ENCODE results near the gene SRC. TPM values are rescaled to one million over a fixed set of nuclear protein-coding genes. Genes with fewer than 3 reads are reported as not detected.

SRC gene
- total and polyA plus RNA-seq, 3 donors from 2014 or later: 90.3 to 179 (median 143) TPM

GRCh38 chr20:37421988-37422387 is 76.0 kb downstream of the SRC start:
- H3K4me1 ChIP-seq: no peaks in the 10 kb centered on the region
- 29 to 65% methylated on average over 6 of the region's 6 CpGs for WGBS, 2 donors
- no peak for DNase-seq

GRCh38 chr20:37422791-37423286 is 76.9 kb downstream of the SRC start:
- no peak for DNase-seq
- H3K27ac ChIP-seq: no peak overlapping the region
- no peak for TF ChIP-seq CTCF (IDR thresholded peaks at IDR 0.05)
- TF ChIP-seq POLR2A (IDR thresholded peaks at IDR 0.05): no peak
- 65 to 83% methylated on average over 9 to 11 of the region's 11 CpGs for WGBS, 2 donors
- no peak overlapping the region for H3K4me3 ChIP-seq
- no peaks in the 10 kb centered on the region for H3K9me3 ChIP-seq
- intact Hi-C loops (cut with DNase I; ENCODE audit: low total_unique reads): no loop called here
- H3K4me1 ChIP-seq: no peaks in the 10 kb centered on the region
- H3K27me3 ChIP-seq: no peaks in the 10 kb centered on the region
- H3K36me3 ChIP-seq (ENCODE audit: low read depth, missing control alignments): no peaks in the 10 kb centered on the region

More at GRCh38 chr20:37421988-37422387, 76.0 kb downstream of the SRC start:
- H3K27me3 ChIP-seq: no peaks in the 10 kb centered on the region
- intact Hi-C loops (cut with DNase I; ENCODE audit: low total_unique reads): no loop called here
- no peaks in the 10 kb centered on the region for H3K9me3 ChIP-seq
- TF ChIP-seq CTCF (IDR thresholded peaks at IDR 0.05): no peak
- TF ChIP-seq POLR2A (IDR thresholded peaks at IDR 0.05): no peak
- no peak overlapping the region for H3K27ac ChIP-seq
- H3K4me3 ChIP-seq: no peak overlapping the region
- H3K36me3 ChIP-seq (ENCODE audit: low read depth, missing control alignments): no peaks in the 10 kb centered on the region

GRCh38 chr20:37423545-37423944 is 77.6 kb downstream of the SRC start:
- no peak overlapping the region for H3K27ac ChIP-seq
- no peak overlapping the region for H3K4me3 ChIP-seq
- no peaks in the 10 kb centered on the region for H3K36me3 ChIP-seq (ENCODE audit: low read depth, missing control alignments)
- DNase-seq: no peak
- intact Hi-C loops (cut with DNase I; ENCODE audit: low total_unique reads): no loop called here
- TF ChIP-seq POLR2A (IDR thresholded peaks at IDR 0.05) (no peak), CTCF (IDR thresholded peaks at IDR 0.05) (no peak)
- no peaks in the 10 kb centered on the region for H3K9me3 ChIP-seq
- WGBS, 2 donors: 93 to 97% methylated on average over 9 to 10 of the region's 10 CpGs
- no peaks in the 10 kb centered on the region for H3K27me3 ChIP-seq
- H3K4me1 ChIP-seq: no peaks in the 10 kb centered on the region

DNA sequence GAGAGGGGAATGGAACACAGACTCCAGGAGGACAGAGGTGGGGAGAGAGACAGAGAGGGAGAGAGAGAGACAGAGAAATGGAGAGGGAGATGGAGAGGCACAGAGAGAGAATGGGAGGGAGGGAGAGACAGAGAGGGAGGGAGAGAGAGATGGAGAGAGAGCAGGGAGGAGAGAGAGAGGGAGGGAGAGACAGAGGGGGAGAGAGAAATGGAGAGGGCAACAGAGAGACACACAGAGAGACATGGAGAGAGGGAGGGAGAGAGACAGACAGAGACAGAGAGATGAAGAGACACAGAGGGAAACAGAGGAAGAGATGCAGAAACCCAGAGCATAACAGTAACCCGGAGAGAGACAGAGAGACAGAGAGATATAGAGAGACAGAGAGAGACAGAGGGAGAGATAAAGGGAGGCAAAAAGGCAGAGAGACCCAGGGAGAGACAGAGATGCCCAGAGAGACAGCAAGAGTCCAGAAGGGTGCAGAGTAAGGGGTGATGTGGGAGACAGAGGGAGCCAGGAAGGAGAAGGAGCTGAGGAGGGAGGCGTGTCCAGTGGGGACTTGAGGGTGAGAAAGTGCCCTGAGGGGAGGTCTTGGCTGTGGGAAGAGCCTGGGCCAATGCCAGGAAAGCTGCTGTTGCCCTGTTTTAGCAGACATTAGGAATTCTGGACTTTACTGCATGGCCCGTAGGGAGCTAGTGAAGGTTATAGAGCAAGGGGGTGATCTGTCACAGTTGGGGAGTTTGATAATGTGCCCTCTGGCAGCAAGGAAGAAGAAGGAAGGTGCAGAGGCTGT is 78.3 kb downstream of the SRC start:
- intact Hi-C loops (cut with DNase I; ENCODE audit: low total_unique reads): no loop called here
- TF ChIP-seq CTCF (IDR thresholded peaks at IDR 0.05) (no peak), POLR2A (IDR thresholded peaks at IDR 0.05) (no peak)
- WGBS, 2 donors: 87 to 91% methylated on average over 3 of the region's 3 CpGs

More for the DNA sequence above, 78.3 kb downstream of the SRC start:
- Histone ChIP-seq H3K27ac (no peak overlapping the region), H3K4me1 (no peaks in the 10 kb centered on the region), H3K4me3 (no peak overlapping the region), H3K27me3 (no peaks in the 10 kb centered on the region), H3K9me3 (no peaks in the 10 kb centered on the region), H3K36me3 (ENCODE audit: low read depth, missing control alignments) (no peaks in the 10 kb centered on the region)
- no peak for DNase-seq
